Activated CD4-positive, alpha-beta T cell treated with anti-CD3 and anti-CD28 coated beads, Interleukin-2, amount 50 U/mL, for 48 hours (primary cell): ENCODE measurements around the gene GPR137.
A peak's percentile ranks its signal among the peaks of the same experiment; 100 is the strongest.

Experiments used
- DNase-seq, 2 experiments: peaks; one replicate each; pipeline ENCODE4 v3.0.0-alpha.2; 2020

Gene GPR137

DNA sequence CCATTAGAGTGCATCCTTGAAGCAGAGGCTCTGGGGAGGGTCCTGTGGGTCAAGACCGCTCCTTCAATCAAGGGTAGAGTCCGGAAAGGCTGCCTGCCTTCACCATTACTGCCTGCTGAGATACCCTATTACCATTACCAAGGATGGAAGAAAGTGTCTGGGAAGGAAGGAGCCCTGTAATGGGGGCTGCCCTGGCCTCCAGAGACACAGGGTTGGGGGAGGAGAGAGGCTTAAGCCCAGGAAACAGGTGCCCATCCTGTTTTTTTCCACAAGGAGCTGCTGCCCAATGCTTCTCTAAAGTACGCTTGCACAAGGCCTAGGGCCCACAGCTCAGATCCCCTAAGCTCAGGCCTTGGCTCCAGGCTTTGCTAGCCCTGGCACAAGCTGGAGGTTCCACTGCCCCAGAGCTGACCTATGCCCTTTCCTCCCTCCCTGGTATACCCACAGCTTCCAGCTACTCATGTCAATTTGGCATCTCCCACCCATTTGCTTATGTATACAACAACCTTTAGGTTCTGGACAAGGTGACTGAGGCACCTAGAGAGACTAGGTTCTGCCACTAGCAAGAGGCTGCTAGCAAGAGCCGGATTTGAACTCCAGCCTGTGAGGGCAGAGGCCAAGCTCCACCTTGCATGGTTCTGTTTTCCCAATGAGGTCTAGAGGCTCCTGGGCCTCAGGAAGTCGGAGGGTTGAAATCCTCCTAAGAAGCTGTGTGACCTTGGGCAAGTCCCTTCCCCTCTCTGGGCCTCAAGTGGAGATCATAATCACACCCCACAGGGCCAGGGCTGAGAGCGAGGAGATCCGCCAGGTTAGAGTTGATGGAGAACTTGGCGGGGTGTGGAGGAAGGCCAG lies 35.9 kb upstream of the GPR137 start:
- DNase-seq, result peak in 1 of 2 experiments; percentile 15

GRCh38 chr11:64250415-64251015 lies 35.1 kb upstream of the GPR137 start:
- peak in 1 of 2 experiments; percentile 25 for DNase-seq

DNA sequence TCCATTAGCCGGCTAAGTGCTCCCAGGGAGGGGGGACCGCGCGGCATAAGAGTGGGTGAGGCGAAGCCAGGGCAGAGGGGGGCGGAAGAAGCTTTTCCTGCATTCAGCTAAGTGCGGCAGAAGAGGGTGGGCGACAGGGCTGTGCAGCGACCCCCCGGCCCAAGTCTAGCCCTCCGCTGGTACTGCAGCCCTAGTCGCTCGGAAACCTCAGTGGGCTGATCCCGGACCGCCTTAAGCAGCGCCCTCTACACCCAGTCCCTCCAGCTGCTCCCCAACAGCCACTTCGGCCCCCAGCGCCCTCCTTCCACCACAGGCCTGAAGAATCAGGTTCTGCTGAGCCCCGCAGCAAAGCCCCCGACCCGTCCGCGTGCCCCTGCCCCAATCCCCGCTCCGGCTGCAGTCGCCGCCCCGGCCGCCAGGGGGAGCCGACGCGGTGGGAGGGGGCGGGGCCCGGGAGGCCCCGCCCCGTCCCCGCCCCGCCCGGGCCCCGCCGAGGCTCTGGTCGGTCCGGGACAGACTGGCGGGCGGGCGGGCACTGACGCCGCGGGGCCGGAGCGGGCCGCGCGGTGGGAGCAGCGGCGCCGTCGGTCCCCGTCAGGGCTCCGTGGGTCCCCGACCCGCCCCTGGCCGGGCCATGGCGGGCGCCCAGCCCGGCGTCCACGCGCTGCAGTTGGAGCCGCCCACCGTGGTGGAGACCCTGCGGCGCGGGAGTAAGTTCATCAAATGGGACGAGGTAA lies 34.5 kb upstream of the GPR137 start, which contains the start of gene PLCB3:
Gene PLCB3, plus strand, starts transcription at position 515 of the 737 bp plus-strand sequence. Its CDS starts 120 bp downstream, at position 635.
- peak; percentile 57 to 60 for DNase-seq

- peak in 1 of 2 experiments; percentile 11 for DNase-seq
Observed at GRCh38 chr11:64251753-64252002, 34.0 kb upstream of the GPR137 start.

- peak; percentile 41 to 51 for DNase-seq
Observed at GRCh38 chr11:64252003-64252872, 33.4 kb upstream of the GPR137 start.

DNA sequence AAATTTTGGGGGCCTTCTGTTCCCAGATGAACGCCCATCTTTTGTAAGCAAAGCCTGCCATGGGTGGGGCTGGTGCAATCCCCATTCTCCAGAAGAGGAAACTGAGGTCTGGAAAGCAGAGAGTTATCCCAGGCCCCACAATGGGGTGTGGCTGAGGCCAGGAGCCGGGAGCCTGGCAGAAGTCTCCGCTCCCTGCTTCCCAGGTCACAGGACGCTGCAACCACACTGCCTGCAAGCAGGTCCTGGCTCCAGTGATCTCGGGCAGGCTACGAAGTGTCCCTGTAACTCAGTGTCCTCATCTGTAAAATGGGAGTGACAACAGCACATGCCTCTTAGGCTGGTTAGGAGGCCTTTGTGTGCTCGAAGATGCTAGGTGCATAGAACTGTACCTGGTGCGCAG lies 32.6 kb upstream of the GPR137 start:
- DNase-seq, result no peak

GRCh38 chr11:64253481-64253880 lies 32.2 kb upstream of the GPR137 start:
- no peak for DNase-seq

GRCh38 chr11:64254326-64254725 lies 31.3 kb upstream of the GPR137 start:
- no peak for DNase-seq

DNA sequence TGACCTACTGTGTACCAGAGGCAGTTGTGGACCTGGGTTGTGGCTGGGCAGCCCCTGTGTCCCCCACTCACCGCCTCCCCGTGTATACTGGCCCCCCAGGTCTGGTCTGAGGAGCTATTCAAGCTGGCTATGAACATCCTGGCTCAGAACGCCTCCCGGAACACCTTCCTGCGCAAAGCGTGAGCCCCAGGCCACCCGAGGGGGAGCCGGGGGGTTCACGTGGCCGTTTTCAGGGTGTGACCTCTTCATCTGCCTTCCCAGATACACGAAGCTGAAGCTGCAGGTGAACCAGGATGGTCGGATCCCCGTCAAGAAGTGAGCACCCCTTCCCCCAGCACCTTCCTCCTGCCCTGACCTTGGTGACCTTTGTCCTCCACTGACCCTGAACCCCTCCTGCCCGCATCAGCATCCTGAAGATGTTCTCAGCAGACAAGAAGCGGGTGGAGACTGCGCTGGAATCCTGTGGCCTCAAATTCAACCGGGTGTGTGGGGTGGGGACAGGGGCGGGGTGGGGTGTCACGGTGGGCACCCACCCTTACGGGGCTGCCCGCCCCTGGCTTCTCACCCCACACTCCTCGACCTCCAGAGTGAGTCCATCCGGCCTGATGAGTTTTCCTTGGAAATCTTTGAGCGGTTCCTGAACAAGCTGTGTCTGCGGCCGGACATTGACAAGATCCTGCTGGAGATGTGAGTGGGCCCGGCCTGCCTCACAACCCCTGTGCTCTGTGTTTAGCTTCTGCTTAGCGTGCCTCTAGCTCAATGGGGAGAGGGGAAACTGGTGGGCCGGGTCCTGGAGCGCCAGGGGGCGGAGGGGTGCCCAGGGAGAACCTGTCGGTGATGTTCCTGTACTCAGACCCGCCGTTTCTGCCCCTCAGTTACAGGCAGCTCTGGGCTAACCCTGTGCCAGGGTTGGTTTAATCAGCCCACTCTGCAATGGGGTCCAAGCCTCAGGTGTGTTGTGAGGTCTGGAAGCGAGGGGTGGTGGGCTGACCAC lies 30.2 kb upstream of the GPR137 start:
- no peak for DNase-seq

- no peak for DNase-seq
Observed at GRCh38 chr11:64256300-64256699, 29.3 kb upstream of the GPR137 start.

- no peak for DNase-seq
Observed at GRCh38 chr11:64258356-64258755, 27.3 kb upstream of the GPR137 start.

GRCh38 chr11:64258946-64259532 lies 26.6 kb upstream of the GPR137 start:
- no peak for DNase-seq

- no peak for DNase-seq
Observed at GRCh38 chr11:64259533-64260067, 26.0 kb upstream of the GPR137 start.

GRCh38 chr11:64260147-64260708 lies 25.4 kb upstream of the GPR137 start:
- no peak for DNase-seq

- no peak for DNase-seq
Observed at GRCh38 chr11:64261556-64262080, 24.0 kb upstream of the GPR137 start.

- no peak for DNase-seq
Observed at GRCh38 chr11:64262271-64263002, 23.2 kb upstream of the GPR137 start.

DNA sequence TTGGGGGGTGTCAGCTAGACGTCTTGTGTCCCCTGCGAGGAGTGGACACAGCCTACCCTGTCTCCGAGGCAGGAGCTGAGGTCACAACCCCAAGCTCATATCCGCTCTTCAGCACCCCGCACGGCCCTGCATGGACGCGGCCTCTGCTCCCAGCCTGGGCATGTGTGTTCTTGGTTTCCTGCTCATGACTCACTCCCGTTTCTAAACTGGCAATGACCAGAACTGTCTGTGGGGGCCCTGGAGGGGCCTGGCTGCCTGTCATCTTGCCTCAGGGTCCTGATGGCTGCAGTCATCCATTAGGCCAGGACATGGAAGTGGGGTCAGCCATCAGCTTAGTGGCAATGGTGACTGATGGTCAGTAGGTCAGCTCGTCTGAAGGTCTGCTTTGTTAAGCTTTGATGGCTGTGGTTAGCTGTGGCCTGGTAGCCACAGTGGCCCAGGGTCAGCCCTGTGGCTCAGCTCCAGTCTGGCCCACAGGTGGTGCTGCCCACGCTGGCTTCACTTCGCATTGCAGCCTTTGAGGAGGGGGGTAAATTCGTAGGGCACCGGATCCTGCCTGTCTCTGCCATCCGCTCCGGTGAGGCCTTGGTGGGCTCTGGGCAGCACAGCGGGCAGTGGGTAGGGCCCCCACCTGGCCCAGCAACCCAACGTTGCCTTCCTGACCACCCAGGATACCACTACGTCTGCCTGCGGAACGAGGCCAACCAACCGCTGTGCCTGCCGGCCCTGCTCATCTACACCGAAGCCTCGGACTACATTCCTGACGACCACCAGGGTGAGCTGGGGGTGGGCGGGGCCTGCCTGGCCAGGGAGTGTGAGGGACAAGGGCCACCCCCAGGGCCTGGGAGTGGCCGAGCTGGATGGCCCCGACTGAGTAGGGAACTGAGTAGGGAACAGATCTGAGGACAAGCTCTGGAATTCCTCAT lies 22.4 kb upstream of the GPR137 start:
- DNase-seq, result no peak

DNA sequence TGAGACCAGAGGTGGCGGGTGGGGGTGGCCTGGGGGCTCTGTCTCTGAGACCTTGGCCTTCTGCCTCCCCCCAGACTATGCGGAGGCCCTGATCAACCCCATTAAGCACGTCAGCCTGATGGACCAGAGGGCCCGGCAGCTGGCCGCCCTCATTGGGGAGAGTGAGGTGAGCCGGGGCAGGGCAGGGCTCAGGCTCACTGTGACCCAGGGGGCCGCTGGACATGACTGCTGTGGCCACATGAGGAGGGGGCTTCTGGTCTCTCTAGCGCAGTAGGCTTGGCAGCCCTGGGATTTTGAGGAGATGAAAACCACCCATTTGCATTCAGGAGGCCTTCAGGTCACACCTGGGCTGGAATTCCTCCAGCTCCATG lies 21.7 kb upstream of the GPR137 start:
- DNase-seq, result no peak
